HepG2 (cell line): Measurements from ENCODE around the gene SLC39A2. TPM values are rescaled to one million over a fixed set of nuclear protein-coding genes. Genes with fewer than 3 reads are reported as not detected.
A peak's percentile ranks its signal among the peaks of the same experiment; 100 is the strongest.

Experiments used
- HNF4G ChIP-seq, 2 experiments: sonication (generic) in 1 of 2; formaldehyde crosslinking in 1 of 2; IDR thresholded peaks; 2 replicates each; pipeline versions ENCODE4 v1.4.0 to v1.6.1; 2011 to 2020; ENCODE audit warnings: borderline replicate concordance in 2 of 2, low read depth in 2 of 2, mild to moderate bottlenecking in 2 of 2, low read length in 1 of 2, missing genetic modification reagents in 1 of 2, moderate library complexity in 1 of 2
- MAF1 ChIP-seq: sonication (generic); formaldehyde crosslinking; IDR thresholded peaks from 2 replicates; pipeline ENCODE4 v1.5.0; 2020; ENCODE audit warnings: missing genetic modification reagents, borderline replicate concordance
- TBX2 ChIP-seq: sonication (generic); formaldehyde crosslinking; IDR thresholded peaks from 2 replicates; pipeline ENCODE4 v1.5.0; 2020; ENCODE audit warnings: missing genetic modification reagents, mild to moderate bottlenecking, borderline replicate concordance
- ZBTB1 ChIP-seq: sonication (generic); formaldehyde crosslinking; IDR thresholded peaks from 2 replicates; pipeline ENCODE4 v1.4.0; 2020; ENCODE audit warnings: missing genetic modification reagents, borderline replicate concordance
- ZMAT3 ChIP-seq: sonication (generic); formaldehyde crosslinking; conservative IDR thresholded peaks from 2 replicates; pipeline ENCODE4 v1.7.0; 2021; ENCODE audit warnings: missing genetic modification reagents
- ZNF343 ChIP-seq: sonication (generic); formaldehyde crosslinking; IDR thresholded peaks from 2 replicates; pipeline ENCODE4 v1.4.0; 2020; ENCODE audit warnings: mild to moderate bottlenecking, missing genetic modification reagents
- ZNF430 ChIP-seq: sonication (generic); formaldehyde crosslinking; IDR thresholded peaks from 2 replicates; pipeline ENCODE4 v1.9.0; 2021; ENCODE audit warnings: mild to moderate bottlenecking, missing genetic modification reagents
- ZNF510 ChIP-seq: sonication (generic); formaldehyde crosslinking; IDR thresholded peaks from 2 replicates; pipeline ENCODE4 v1.4.0; 2020; ENCODE audit warnings: low read depth, mild to moderate bottlenecking, missing genetic modification reagents
- ZNF674 ChIP-seq: sonication (generic); formaldehyde crosslinking; IDR thresholded peaks from 2 replicates; pipeline ENCODE4 v1.5.0; 2020; ENCODE audit warnings: low read depth, mild to moderate bottlenecking, missing genetic modification reagents
- ZNF746 ChIP-seq: sonication (generic); formaldehyde crosslinking; IDR thresholded peaks from 2 replicates; pipeline ENCODE4 v1.8.0; 2022; ENCODE audit warnings: mild to moderate bottlenecking, missing genetic modification reagents
- ZNF788 ChIP-seq: sonication (generic); formaldehyde crosslinking; IDR thresholded peaks from 2 replicates; pipeline ENCODE4 v1.5.0; 2020; ENCODE audit warnings: mild to moderate bottlenecking, missing genetic modification reagents, borderline replicate concordance
- polyA plus RNA-seq, 8 experiments: library from polyadenylated mRNA; depleted of rRNA in 3 of 8; stranded (reverse) in 7 of 8; unstranded in 1 of 8; fragments of >200 nt; fragmentation: Illumina TruSeq in 4 of 8; extraction: Trizol in 4 of 8; gene quantifications; 2 replicates each; pipeline versions ENCODE4 v1.2.1 to v1.2.3, GENCODE V29; 2011 to 2016; ENCODE audit warnings: low read depth in 4 of 8, missing spikeins in 1 of 8, mixed read lengths in 1 of 8; ENCODE audit not compliant: insufficient read depth in 1 of 8
- total RNA-seq, 5 experiments: library from RNA; depleted of rRNA; stranded (reverse); fragments of >200 nt; fragmentation: Illumina TruSeq; extraction: Trizol; gene quantifications; 2 replicates each; pipeline ENCODE4 v1.2.3, GENCODE V29; 2016; ENCODE audit warnings: low read depth in 1 of 5
- TF ChIP-seq, protein P1 (sequence below): sonication (generic); formaldehyde crosslinking; IDR thresholded peaks from 2 replicates; pipeline ENCODE4 v1.4.0; 2020; ENCODE audit warnings: mild to moderate bottlenecking, low read depth, missing genetic modification reagents
- TF ChIP-seq, protein P2 (sequence below): sonication (generic); formaldehyde crosslinking; IDR thresholded peaks from 2 replicates; pipeline ENCODE4 v1.4.0; 2020; ENCODE audit warnings: missing genetic modification reagents, borderline replicate concordance
- TF ChIP-seq, protein P3 (sequence below): sonication (generic); formaldehyde crosslinking; IDR thresholded peaks from 2 replicates; pipeline ENCODE4 v1.8.0; 2022; ENCODE audit warnings: low read depth, missing genetic modification reagents
- TF ChIP-seq, protein P4 (sequence below): IDR thresholded peaks from 2 replicates; pipeline ENCODE4 v1.6.1; 2016; ENCODE audit warnings: mild to moderate bottlenecking
- TF ChIP-seq, protein P5 (sequence below): sonication (generic); formaldehyde crosslinking; conservative IDR thresholded peaks from 2 replicates; pipeline ENCODE4 v1.4.0; 2020; ENCODE audit warnings: missing genetic modification reagents

SLC39A2 gene
- total and polyA plus RNA-seq, 2 of the 13 experiments (the other 11 are each of a cell fraction or from before 2014, with no cell fraction given) = 0.08 to 0.11 TPM

DNA sequence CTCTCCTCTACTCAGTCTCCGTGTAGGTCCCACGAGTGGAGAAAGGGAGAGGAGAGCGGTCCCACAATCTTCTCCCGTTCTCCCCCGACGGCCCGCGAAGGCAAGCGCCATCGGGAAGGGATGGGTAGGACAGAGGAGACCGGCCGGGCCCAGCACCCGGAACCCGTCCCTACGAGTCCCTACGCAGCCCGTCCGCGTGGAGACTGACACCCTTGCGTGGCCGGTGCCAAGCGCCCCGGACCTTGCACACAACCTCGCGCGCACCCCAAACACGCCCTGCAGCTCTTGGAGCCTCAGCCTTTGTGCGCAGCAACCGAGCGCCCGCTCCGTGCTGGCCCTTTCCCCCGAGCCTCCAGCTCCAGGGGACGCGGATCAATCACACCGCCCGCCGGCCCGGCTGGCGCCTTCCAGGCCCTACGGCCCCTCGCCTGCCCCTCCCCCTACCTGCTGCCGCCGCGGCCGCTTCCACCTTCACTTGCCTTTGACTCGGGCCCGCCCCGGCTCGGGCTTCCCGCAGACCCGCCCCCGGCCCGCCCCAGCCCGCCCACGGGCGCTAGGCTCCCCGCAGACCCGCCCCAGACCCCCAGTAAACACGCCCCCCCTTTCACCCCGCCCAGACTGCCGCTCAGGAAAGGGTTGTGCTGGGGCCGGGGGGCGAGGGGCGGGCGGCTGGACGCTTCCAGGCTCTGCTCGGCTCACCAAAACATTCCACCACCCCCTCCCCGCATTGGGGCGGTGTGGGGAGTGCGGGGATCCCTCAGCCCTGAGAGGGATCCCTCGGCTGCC lies 25.7 kb downstream of the SLC39A2 start, which contains the start of gene NDRG2 (continued):
- TF ChIP-seq ZNF674 (CRISPR knock-in tag) (no peak), ZNF343 (peak; percentile 34; the same call in 1 of the 2 replicates), ZNF746 (CRISPR knock-in tag) (0 out of 2 replicates have a peak, but pooled peaks have one; percentile 19), MAF1 (no peak; the same call in 1 of the 2 replicates), ZNF788 (CRISPR knock-in tag) (peak; percentile 71), ZNF510 (CRISPR knock-in tag) (no peak), ZNF430 (CRISPR knock-in tag) (0 out of 2 replicates have a peak, but pooled peaks have one; percentile 18), ZBTB1 (no peak), TBX2 (peak; percentile 69), HNF4G (IDR thresholded peaks at IDR 0.05; ENCODE audit: borderline replicate concordance, low read depth, low read length) (peak; percentile 48; the same call in 1 of the 2 replicates), HNF4G (CRISPR knock-in tag; IDR thresholded peaks at IDR 0.05; ENCODE audit: borderline replicate concordance, low read depth) (peak; percentile 31; the same call in 1 of the 2 replicates), ZMAT3 (CRISPR knock-in tag) (peak; percentile 94)
- TF ChIP-seq, protein P1, sequence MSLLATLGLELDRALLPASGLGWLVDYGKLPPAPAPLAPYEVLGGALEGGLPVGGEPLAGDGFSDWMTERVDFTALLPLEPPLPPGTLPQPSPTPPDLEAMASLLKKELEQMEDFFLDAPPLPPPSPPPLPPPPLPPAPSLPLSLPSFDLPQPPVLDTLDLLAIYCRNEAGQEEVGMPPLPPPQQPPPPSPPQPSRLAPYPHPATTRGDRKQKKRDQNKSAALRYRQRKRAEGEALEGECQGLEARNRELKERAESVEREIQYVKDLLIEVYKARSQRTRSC = no peak
- TF ChIP-seq, protein P2, sequence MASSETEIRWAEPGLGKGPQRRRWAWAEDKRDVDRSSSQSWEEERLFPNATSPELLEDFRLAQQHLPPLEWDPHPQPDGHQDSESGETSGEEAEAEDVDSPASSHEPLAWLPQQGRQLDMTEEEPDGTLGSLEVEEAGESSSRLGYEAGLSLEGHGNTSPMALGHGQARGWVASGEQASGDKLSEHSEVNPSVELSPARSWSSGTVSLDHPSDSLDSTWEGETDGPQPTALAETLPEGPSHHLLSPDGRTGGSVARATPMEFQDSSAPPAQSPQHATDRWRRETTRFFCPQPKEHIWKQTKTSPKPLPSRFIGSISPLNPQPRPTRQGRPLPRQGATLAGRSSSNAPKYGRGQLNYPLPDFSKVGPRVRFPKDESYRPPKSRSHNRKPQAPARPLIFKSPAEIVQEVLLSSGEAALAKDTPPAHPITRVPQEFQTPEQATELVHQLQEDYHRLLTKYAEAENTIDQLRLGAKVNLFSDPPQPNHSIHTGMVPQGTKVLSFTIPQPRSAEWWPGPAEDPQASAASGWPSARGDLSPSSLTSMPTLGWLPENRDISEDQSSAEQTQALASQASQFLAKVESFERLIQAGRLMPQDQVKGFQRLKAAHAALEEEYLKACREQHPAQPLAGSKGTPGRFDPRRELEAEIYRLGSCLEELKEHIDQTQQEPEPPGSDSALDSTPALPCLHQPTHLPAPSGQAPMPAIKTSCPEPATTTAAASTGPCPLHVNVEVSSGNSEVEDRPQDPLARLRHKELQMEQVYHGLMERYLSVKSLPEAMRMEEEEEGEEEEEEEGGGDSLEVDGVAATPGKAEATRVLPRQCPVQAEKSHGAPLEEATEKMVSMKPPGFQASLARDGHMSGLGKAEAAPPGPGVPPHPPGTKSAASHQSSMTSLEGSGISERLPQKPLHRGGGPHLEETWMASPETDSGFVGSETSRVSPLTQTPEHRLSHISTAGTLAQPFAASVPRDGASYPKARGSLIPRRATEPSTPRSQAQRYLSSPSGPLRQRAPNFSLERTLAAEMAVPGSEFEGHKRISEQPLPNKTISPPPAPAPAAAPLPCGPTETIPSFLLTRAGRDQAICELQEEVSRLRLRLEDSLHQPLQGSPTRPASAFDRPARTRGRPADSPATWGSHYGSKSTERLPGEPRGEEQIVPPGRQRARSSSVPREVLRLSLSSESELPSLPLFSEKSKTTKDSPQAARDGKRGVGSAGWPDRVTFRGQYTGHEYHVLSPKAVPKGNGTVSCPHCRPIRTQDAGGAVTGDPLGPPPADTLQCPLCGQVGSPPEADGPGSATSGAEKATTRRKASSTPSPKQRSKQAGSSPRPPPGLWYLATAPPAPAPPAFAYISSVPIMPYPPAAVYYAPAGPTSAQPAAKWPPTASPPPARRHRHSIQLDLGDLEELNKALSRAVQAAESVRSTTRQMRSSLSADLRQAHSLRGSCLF (CRISPR knock-in tag) = no peak; the same call in 1 of the 2 replicates
- TF ChIP-seq, protein P3, sequence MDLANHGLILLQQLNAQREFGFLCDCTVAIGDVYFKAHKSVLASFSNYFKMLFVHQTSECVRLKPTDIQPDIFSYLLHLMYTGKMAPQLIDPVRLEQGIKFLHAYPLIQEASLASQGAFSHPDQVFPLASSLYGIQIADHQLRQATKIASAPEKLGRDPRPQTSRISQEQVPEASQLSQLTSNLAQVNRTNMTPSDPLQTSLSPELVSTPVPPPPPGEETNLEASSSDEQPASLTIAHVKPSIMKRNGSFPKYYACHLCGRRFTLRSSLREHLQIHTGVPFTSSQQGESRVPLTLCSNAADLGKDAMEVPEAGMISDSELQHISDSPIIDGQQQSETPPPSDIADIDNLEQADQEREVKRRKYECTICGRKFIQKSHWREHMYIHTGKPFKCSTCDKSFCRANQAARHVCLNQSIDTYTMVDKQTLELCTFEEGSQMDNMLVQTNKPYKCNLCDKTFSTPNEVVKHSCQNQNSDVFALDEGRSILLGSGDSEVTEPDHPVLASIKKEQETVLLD (CRISPR knock-in tag) = 0 out of 2 replicates have a peak, but pooled peaks have one; percentile 32
- TF ChIP-seq, protein P4, sequence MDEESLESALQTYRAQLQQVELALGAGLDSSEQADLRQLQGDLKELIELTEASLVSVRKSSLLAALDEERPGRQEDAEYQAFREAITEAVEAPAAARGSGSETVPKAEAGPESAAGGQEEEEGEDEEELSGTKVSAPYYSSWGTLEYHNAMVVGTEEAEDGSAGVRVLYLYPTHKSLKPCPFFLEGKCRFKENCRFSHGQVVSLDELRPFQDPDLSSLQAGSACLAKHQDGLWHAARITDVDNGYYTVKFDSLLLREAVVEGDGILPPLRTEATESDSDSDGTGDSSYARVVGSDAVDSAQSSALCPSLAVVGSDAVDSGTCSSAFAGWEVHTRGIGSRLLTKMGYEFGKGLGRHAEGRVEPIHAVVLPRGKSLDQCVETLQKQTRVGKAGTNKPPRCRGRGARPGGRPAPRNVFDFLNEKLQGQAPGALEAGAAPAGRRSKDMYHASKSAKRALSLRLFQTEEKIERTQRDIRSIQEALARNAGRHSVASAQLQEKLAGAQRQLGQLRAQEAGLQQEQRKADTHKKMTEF = peak; percentile 87
- TF ChIP-seq, protein P5, sequence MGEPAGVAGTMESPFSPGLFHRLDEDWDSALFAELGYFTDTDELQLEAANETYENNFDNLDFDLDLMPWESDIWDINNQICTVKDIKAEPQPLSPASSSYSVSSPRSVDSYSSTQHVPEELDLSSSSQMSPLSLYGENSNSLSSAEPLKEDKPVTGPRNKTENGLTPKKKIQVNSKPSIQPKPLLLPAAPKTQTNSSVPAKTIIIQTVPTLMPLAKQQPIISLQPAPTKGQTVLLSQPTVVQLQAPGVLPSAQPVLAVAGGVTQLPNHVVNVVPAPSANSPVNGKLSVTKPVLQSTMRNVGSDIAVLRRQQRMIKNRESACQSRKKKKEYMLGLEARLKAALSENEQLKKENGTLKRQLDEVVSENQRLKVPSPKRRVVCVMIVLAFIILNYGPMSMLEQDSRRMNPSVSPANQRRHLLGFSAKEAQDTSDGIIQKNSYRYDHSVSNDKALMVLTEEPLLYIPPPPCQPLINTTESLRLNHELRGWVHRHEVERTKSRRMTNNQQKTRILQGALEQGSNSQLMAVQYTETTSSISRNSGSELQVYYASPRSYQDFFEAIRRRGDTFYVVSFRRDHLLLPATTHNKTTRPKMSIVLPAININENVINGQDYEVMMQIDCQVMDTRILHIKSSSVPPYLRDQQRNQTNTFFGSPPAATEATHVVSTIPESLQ = no peak
